Right ventricle myocardium superior (tissue), 1 donor: ENCODE results near the gene HSPA8. TPM values are rescaled to one million over a fixed set of nuclear protein-coding genes. Genes with fewer than 3 reads are reported as not detected.

ENCODE experiments used
- total RNA-seq: library from RNA; stranded (reverse); fragmentation: NEBNext Ultra II Directional; extraction: Animal tissue kit (Norgen Biotek cat#: 25700); gene quantifications from one replicate; pipeline ENCODE4 v1.2.1, GENCODE V29; 2021
- donor health status: DM: no; HTN: yes; CAD: no; lungs with severe emphysema.

The HSPA8 gene
- total RNA-seq, 1 donor from 2014 or later: 1,336 TPM

Other genes with a start within 250 kb of the HSPA8 start
- 0.11 TPM for gene CRTAM, start 223.6 kb downstream of the HSPA8 start, total RNA-seq
- 2.6 TPM for gene JHY, start 179.4 kb downstream of the HSPA8 start, total RNA-seq
- not detected for gene BSX, start 80.3 kb downstream of the HSPA8 start, total RNA-seq
- gene CLMP, start 133.1 kb upstream of the HSPA8 start, total RNA-seq: 6.0 TPM